WERI-Rb-1 (cell line): ENCODE results near the gene CCDC169.

Experiments used
- DNase-seq: peaks from one replicate; pipeline ENCODE4 v3.0.0-alpha.2; 2020
- H3K27ac ChIP-seq: fragments of 250-450 bp; sonication (Bioruptor Pico); 2 replicates; pipeline ENCODE4 v1.5.1; 2020; ENCODE audit warnings: mild to moderate bottlenecking, moderate library complexity
- H3K27me3 ChIP-seq: fragments of 250-450 bp; sonication (Bioruptor Pico); 2 replicates; pipeline ENCODE4 v1.5.1; 2021; ENCODE audit warnings: mild to moderate bottlenecking, low read depth, moderate library complexity; ENCODE audit not compliant: insufficient read depth, severe bottlenecking
- H3K36me3 ChIP-seq: fragments of 250-450 bp; sonication (Bioruptor Pico); 2 replicates; pipeline ENCODE4 v1.5.1; 2020; ENCODE audit warnings: mild to moderate bottlenecking, moderate library complexity
- H3K4me3 ChIP-seq: 2 replicates; pipeline ENCODE4 v1.5.1; 2011; ENCODE audit warnings: low read depth, mild to moderate bottlenecking, control low read depth, low read length
- H3K9me3 ChIP-seq: fragments of 250-450 bp; sonication (Bioruptor Pico); 2 replicates; pipeline ENCODE4 v1.5.1; 2021; ENCODE audit warnings: mild to moderate bottlenecking, moderate library complexity; ENCODE audit not compliant: severe bottlenecking
- TF ChIP-seq, protein P1 (sequence below): IDR thresholded peaks from 2 replicates; pipeline ENCODE4 v1.5.1; 2011; ENCODE audit warnings: low read depth, mild to moderate bottlenecking, control low read depth, inconsistent platforms, low read length

Gene CCDC169

GRCh38 chr13:36275190-36276002 lies 22.2 kb downstream of the CCDC169 start:
- TF ChIP-seq, protein P1, sequence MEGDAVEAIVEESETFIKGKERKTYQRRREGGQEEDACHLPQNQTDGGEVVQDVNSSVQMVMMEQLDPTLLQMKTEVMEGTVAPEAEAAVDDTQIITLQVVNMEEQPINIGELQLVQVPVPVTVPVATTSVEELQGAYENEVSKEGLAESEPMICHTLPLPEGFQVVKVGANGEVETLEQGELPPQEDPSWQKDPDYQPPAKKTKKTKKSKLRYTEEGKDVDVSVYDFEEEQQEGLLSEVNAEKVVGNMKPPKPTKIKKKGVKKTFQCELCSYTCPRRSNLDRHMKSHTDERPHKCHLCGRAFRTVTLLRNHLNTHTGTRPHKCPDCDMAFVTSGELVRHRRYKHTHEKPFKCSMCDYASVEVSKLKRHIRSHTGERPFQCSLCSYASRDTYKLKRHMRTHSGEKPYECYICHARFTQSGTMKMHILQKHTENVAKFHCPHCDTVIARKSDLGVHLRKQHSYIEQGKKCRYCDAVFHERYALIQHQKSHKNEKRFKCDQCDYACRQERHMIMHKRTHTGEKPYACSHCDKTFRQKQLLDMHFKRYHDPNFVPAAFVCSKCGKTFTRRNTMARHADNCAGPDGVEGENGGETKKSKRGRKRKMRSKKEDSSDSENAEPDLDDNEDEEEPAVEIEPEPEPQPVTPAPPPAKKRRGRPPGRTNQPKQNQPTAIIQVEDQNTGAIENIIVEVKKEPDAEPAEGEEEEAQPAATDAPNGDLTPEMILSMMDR: peak; percentile 33
- H3K4me3 ChIP-seq: no peak overlapping the region
- no peaks in the 10 kb centered on the region for H3K36me3 ChIP-seq
- no peaks in the 10 kb centered on the region for H3K9me3 ChIP-seq
- DNase-seq: peak; percentile 24
- H3K27ac ChIP-seq: no peak overlapping the region
- H3K27me3 ChIP-seq: no peaks in the 10 kb centered on the region

DNA sequence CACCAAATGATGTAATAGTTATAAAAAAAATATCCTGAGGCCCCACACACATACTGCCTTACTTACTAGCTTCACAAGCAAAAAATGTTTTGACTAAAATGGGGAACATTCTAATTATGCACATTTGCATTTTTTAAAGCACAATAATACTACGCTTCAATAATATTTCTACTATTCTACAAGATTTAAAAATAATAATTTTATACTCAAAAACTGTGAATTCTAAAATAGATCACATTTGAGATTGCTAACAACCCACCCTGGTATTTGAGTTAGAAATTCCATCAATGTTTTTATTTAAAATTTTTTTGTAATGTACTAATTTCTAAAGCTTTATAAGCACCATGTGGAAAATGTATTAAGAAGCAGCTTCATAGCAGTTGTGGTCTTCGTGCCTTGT lies 24.2 kb downstream of the CCDC169 start:
- no peak for DNase-seq
- H3K27me3 ChIP-seq: no peaks in the 10 kb centered on the region
- TF ChIP-seq, protein P1: no peak
- no peak overlapping the region for H3K4me3 ChIP-seq
- H3K36me3 ChIP-seq: no peaks in the 10 kb centered on the region
- H3K27ac ChIP-seq: no peak overlapping the region
- no peaks in the 10 kb centered on the region for H3K9me3 ChIP-seq

- H3K36me3 ChIP-seq: no peaks in the 10 kb centered on the region
- TF ChIP-seq, protein P1: no peak
- H3K9me3 ChIP-seq: no peaks in the 10 kb centered on the region
- no peaks in the 10 kb centered on the region for H3K27me3 ChIP-seq
- H3K4me3 ChIP-seq: no peak overlapping the region
- DNase-seq: no peak
- no peak overlapping the region for H3K27ac ChIP-seq
These were observed 35.6 kb downstream of the CCDC169 start for GRCh38 chr13:36261976-36262375.

DNA sequence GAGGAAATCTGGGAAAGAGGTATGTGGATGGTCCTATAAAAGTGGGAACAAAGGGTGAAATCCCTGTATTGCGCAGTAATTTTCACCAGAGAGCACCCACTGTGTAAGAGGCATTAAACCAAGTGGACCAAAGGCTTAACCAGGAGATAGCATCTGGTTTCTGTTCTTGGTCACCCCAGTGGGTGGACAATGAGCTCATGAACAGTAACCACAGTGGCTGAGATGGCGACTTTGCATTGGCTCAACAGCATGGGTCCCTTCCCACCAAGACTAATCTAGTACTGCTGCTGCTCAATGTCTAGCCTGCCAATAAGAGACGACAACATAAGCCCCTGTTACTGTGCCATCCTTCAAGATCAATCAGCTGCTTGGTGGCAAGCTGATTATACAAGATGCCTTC lies 36.6 kb downstream of the CCDC169 start:
- Histone ChIP-seq H3K27me3 (no peaks in the 10 kb centered on the region), H3K4me3 (no peak overlapping the region), H3K27ac (no peak overlapping the region), H3K36me3 (no peaks in the 10 kb centered on the region), H3K9me3 (no peaks in the 10 kb centered on the region)
- TF ChIP-seq, protein P1: no peak
- no peak for DNase-seq

GRCh38 chr13:36259361-36260137 lies 38.1 kb downstream of the CCDC169 start:
- Histone ChIP-seq H3K9me3 (no peaks in the 10 kb centered on the region), H3K36me3 (no peaks in the 10 kb centered on the region), H3K27ac (no peak overlapping the region), H3K27me3 (no peaks in the 10 kb centered on the region), H3K4me3 (no peak overlapping the region)
- TF ChIP-seq, protein P1: no peak
- no peak for DNase-seq
